GM23248 (cell line): ENCODE measurements around the gene AARS1.

Experiments used
- EZH2 ChIP-seq: fragments of 200-600 bp; sonication (generic); IDR thresholded peaks from 2 replicates; pipeline ENCODE4 v1.6.1; 2018; ENCODE audit warnings: antibody characterized with exemption, mild to moderate bottlenecking; ENCODE audit not compliant: insufficient read depth, poor library complexity, severe bottlenecking
- EZH2phosphoT487 ChIP-seq: fragments of 200-600 bp; sonication (generic); IDR thresholded peaks from 2 replicates; pipeline ENCODE4 v1.6.1; 2018; ENCODE audit warnings: antibody characterized with exemption, moderate library complexity, mild to moderate bottlenecking, low read depth; ENCODE audit not compliant: insufficient read depth

DNA sequence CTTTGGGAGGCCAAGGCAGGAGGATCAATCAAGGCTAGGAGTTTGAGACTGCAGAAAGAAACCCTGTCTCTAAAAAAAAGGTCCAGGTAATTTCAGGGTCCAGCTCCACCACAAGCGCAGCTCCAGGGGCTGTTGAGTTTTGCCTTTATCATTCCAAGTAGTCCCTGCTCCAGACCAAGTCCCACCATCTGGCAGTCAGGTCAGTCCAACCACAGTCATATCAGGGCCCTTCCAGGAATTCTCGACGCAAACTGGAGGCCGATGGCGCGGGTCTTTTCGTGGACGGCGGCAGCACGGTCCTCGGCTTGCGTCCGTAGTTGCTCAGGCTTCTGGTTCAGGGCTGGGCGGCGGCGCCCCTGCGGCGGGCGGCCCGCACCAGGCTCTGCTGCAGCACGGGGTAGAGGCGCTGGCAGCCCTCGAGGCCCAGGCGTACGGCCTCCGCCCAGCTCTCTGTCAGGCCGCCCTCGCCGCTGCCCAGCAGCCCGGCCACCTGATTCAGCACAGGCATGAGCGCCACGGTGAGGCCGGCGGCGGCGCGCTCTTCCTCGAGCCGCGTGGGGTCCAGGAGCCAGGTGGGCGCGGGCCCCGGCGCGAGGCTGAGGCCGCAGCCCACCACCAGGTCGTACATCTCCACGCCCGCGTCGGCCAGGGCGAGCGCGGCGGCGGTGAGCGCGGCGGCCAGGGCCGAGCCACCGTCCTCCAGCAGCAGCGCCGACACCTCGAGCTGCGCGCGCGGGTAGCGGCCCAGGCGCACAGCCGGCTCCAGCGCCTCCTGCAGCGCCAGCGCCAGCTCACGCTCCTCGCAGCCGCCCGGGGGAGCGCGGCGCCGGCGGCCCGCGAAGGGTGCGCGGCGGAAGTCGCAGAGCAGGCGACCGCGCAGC is 38.3 kb downstream of the AARS1 start:
- TF ChIP-seq EZH2phosphoT487 (no peak), EZH2 (no peak)
